Hepatocyte (in vitro differentiated cells): ENCODE results near the gene LAMA3. TPM values are rescaled to one million over a fixed set of nuclear protein-coding genes. Genes with fewer than 3 reads are reported as not detected.

Experiments
- DNase-seq: peaks from one replicate; pipeline ENCODE4 v3.0.0-alpha.2; 2016; ENCODE audit warnings: low spot score
- H2AFZ ChIP-seq: fragments of 200-600 bp; sonication (generic); 2 replicates; pipeline ENCODE4 v1.6.0; 2016; ENCODE audit warnings: antibody characterized with exemption, mild to moderate bottlenecking
- H3K27ac ChIP-seq: fragments of 200-600 bp; sonication (generic); 2 replicates; pipeline ENCODE4 v1.5.1; 2016; ENCODE audit warnings: mild to moderate bottlenecking
- H3K27me3 ChIP-seq: fragments of 200-600 bp; sonication (generic); 2 replicates; pipeline ENCODE4 v1.6.1; 2016
- H3K36me3 ChIP-seq: fragments of 200-600 bp; sonication (generic); replicated peaks from 2 replicates; pipeline ENCODE4 v1.5.1; 2016; ENCODE audit warnings: low read depth; ENCODE audit not compliant: insufficient read depth
- H3K4me1 ChIP-seq: fragments of 200-600 bp; sonication (generic); 2 replicates; pipeline ENCODE4 v1.5.1; 2016; ENCODE audit warnings: mild to moderate bottlenecking, moderate library complexity; ENCODE audit not compliant: insufficient read depth
- H3K4me2 ChIP-seq: fragments of 200-600 bp; sonication (generic); 2 replicates; pipeline ENCODE4 v1.6.0; 2016
- H3K4me3 ChIP-seq: fragments of 200-600 bp; sonication (generic); 2 replicates; pipeline ENCODE4 v1.5.1; 2016; ENCODE audit warnings: mild to moderate bottlenecking
- H3K79me2 ChIP-seq: fragments of 200-600 bp; sonication (generic); 2 replicates; pipeline ENCODE4 v1.6.0; 2017; ENCODE audit warnings: mild to moderate bottlenecking
- H3K9me2 ChIP-seq: fragments of 200-600 bp; sonication (generic); replicated peaks from 2 replicates; pipeline ENCODE4 v1.6.0; 2017; ENCODE audit warnings: mild to moderate bottlenecking; ENCODE audit not compliant: insufficient read depth
- H3K9me3 ChIP-seq: fragments of 200-600 bp; sonication (generic); 2 replicates; pipeline ENCODE4 v1.5.1; 2016; ENCODE audit warnings: low read depth, mild to moderate bottlenecking
- H4K20me1 ChIP-seq: fragments of 200-600 bp; sonication (generic); 2 replicates; pipeline ENCODE4 v1.6.0; 2016; ENCODE audit warnings: mild to moderate bottlenecking; ENCODE audit not compliant: insufficient read depth, poor library complexity, severe bottlenecking
- EZH2 ChIP-seq: fragments of 200-600 bp; sonication (generic); IDR thresholded peaks from 2 replicates; pipeline ENCODE4 v1.6.1; 2016; ENCODE audit warnings: antibody characterized with exemption, mild to moderate bottlenecking, borderline replicate concordance
- EZH2phosphoT487 ChIP-seq: fragments of 200-600 bp; sonication (generic); IDR thresholded peaks from one replicate; pipeline ENCODE4 v1.6.1; 2018; ENCODE audit warnings: antibody characterized with exemption, mild to moderate bottlenecking, low read depth, moderate library complexity; ENCODE audit not compliant: unreplicated experiment, severe bottlenecking
- WGBS: methylation state at CpG from one replicate; pipeline ENCODE4 v1.1.6; 2016; ENCODE audit warnings: low lambda C conversion rate; ENCODE audit errors: missing lambda C conversion rate; 5-methylcytosine and 5-hydroxymethylcytosine counted together
- polyA plus RNA-seq: library from polyadenylated mRNA; unstranded; fragments of >200 nt; fragmentation: Nextera tagmentation; extraction: Ambion mirVana; gene quantifications from 2 replicates; pipeline ENCODE4 v1.2.1, GENCODE V29; 2016
- total RNA-seq: library from RNA; depleted of rRNA; stranded (reverse); fragments of >200 nt; gene quantifications from 2 replicates; pipeline ENCODE4 v1.2.3, GENCODE V29; 2014
- TF ChIP-seq, protein P1 (sequence below): fragments of 200-600 bp; sonication (generic); IDR thresholded peaks from 2 replicates; pipeline ENCODE4 v1.5.1; 2016; ENCODE audit warnings: antibody characterized with exemption, mild to moderate bottlenecking; ENCODE audit not compliant: poor library complexity

Gene LAMA3
- total and polyA plus RNA-seq, 2 experiments from 2014 or later, result 29.9 to 52.1 TPM

DNA sequence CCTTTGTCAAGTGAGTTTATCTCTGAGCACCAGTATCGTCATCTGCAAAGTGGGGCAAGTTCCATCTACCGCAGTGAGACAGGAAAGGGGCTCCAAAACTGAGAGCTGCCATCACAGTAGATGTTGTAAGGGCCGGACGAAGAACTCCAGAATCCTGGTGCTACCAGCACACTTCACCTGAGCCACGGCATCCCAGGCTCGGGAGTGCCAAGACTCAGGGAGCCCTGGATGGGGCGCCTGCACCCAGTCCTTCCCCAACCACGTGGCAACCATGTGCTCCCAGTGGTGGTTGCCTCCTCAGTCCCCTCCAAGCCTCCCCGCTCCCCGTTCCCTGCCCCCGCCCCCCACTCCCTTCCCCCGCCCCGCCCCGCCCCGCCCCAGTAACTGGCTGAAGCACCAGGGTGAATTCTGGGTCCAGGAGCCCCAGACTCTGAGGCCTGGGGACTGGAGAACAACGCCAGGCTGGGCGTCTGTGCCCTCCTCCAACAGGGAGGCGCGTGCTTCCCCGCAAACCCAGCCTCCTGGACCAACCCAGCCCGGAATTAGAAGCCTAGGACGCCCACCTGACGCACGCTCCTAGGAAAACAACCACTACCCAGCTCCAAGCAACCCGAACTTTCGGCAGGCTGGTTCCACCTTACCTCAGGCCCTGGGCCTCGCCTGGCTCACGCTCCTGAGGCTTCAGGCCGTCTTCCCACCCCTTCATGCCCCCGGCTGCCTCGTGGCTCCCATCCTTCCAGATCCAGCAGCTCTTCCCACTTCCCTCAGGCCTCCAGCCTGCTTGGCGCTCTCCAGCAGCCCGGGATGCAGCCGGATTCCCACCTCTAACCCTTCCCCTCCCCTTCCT, 67.6 kb downstream of the LAMA3 start:
- Histone ChIP-seq H3K9me3 (no peaks in the 10 kb centered on the region), H2AFZ (no peak overlapping the region), H3K79me2 (no peaks in the 10 kb centered on the region), H3K4me1 (peaks cover 9% of the 10 kb centered on the region), H3K27ac (no peak overlapping the region), H3K4me2 (no peak overlapping the region), H3K4me3 (no peak overlapping the region), H3K9me2 (no peaks in the 10 kb centered on the region), H3K36me3 (no peaks in the 10 kb centered on the region), H4K20me1 (no peaks in the 10 kb centered on the region), H3K27me3 (no peaks in the 10 kb centered on the region)
- no peak for TF ChIP-seq EZH2
- no peak for TF ChIP-seq EZH2phosphoT487
- TF ChIP-seq, protein P1, sequence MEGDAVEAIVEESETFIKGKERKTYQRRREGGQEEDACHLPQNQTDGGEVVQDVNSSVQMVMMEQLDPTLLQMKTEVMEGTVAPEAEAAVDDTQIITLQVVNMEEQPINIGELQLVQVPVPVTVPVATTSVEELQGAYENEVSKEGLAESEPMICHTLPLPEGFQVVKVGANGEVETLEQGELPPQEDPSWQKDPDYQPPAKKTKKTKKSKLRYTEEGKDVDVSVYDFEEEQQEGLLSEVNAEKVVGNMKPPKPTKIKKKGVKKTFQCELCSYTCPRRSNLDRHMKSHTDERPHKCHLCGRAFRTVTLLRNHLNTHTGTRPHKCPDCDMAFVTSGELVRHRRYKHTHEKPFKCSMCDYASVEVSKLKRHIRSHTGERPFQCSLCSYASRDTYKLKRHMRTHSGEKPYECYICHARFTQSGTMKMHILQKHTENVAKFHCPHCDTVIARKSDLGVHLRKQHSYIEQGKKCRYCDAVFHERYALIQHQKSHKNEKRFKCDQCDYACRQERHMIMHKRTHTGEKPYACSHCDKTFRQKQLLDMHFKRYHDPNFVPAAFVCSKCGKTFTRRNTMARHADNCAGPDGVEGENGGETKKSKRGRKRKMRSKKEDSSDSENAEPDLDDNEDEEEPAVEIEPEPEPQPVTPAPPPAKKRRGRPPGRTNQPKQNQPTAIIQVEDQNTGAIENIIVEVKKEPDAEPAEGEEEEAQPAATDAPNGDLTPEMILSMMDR, result no peak
- DNase-seq, result no peak
- WGBS, result 95% methylated on average over 24 of the region's 34 CpGs

DNA sequence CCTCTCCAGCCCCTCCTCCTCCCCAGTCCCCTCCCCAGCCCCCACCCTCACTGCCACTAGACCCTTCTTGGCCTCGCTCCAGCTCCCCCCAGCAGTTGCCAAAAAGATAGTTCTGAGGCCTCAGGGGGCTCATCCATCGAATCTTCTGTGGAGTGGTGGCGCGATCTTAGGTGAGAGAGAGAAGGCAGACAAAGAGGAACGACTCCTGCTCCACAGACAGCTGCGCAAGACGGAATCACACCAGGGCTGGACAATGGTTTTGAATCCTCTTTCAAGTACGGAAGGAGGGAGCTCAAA, 68.1 kb downstream of the LAMA3 start:
- Histone ChIP-seq H4K20me1 (no peaks in the 10 kb centered on the region), H3K79me2 (no peaks in the 10 kb centered on the region), H3K9me3 (no peaks in the 10 kb centered on the region), H3K27me3 (no peaks in the 10 kb centered on the region), H3K36me3 (no peaks in the 10 kb centered on the region), H3K9me2 (no peaks in the 10 kb centered on the region), H3K27ac (no peak overlapping the region), H2AFZ (no peak overlapping the region), H3K4me2 (no peak overlapping the region), H3K4me3 (no peak overlapping the region), H3K4me1 (peaks cover 3% of the 10 kb centered on the region)
- 79% methylated on average over 8 of the region's 8 CpGs for WGBS
- no peak for DNase-seq
- TF ChIP-seq, protein P1, result no peak
- TF ChIP-seq EZH2, result no peak
- no peak for TF ChIP-seq EZH2phosphoT487

DNA sequence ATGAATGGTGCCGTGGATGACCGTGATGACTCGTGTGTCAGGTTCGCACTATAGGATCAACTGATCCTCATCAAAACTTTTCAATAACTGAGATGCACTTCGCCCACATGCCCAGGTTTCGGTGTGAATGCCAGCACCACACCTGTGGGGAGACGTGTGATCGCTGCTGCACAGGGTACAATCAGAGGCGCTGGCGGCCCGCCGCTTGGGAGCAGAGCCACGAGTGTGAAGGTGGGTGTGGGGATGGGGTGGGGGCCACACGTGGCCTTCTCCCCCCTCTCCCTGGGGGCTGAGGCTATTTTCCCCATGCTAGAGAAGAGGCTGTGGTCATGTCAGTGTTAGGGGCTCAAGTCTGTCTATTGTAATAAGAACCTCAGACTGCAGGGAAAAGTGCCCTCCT, 69.0 kb downstream of the LAMA3 start:
- Histone ChIP-seq H2AFZ (no peak overlapping the region), H3K27me3 (no peaks in the 10 kb centered on the region), H3K27ac (no peak overlapping the region)

More for the DNA sequence above, 69.0 kb downstream of the LAMA3 start:
- DNase-seq, result no peak
- Histone ChIP-seq H3K36me3 (no peaks in the 10 kb centered on the region), H3K4me3 (no peak overlapping the region), H3K9me3 (no peaks in the 10 kb centered on the region), H3K4me2 (no peak overlapping the region), H3K4me1 (no peaks in the 10 kb centered on the region), H3K79me2 (no peaks in the 10 kb centered on the region), H3K9me2 (no peaks in the 10 kb centered on the region), H4K20me1 (no peaks in the 10 kb centered on the region)
- TF ChIP-seq, protein P1, result no peak
- TF ChIP-seq EZH2 (no peak), EZH2phosphoT487 (no peak)
- 94% methylated on average over 14 of the region's 14 CpGs for WGBS
